Mesenchymal stem cell (in vitro differentiated cells and primary cell): ENCODE results near the gene TPO.
"Not testable (repeated sequence)": the region's sequence is repeated elsewhere in the genome, so short reads cannot be mapped to it uniquely, and the experiment has no call there.

Experiments
- DNase-seq: peaks from one replicate; pipeline ENCODE4 v3.0.0-alpha.2; 2013
- H2AFZ ChIP-seq: one replicate; pipeline ENCODE4 v1.6.1; 2013; ENCODE audit warnings: low read depth, mild to moderate bottlenecking, control low read depth, inconsistent platforms, low read length, moderate library complexity
- H2AK5ac ChIP-seq: 2 replicates; pipeline ENCODE4 v1.6.1; 2013; ENCODE audit warnings: low read length, moderate library complexity, mild to moderate bottlenecking, inconsistent platforms; ENCODE audit not compliant: severe bottlenecking
- H2BK120ac ChIP-seq: one replicate; pipeline ENCODE4 v1.6.1; 2013; ENCODE audit warnings: low read depth, mild to moderate bottlenecking, inconsistent platforms, low read length, moderate library complexity
- H2BK12ac ChIP-seq, 2 experiments: one replicate each; pipeline ENCODE4 v1.6.1; 2013; ENCODE audit warnings: inconsistent platforms in 2 of 2, low read length in 2 of 2, mild to moderate bottlenecking in 2 of 2, moderate library complexity in 2 of 2, control low read depth in 1 of 2
- H2BK15ac ChIP-seq: one replicate; pipeline ENCODE4 v1.6.1; 2013; ENCODE audit warnings: mild to moderate bottlenecking, low read depth, inconsistent platforms; ENCODE audit not compliant: poor library complexity, severe bottlenecking
- H2BK5ac ChIP-seq: 2 replicates; pipeline ENCODE4 v1.6.1; 2013; ENCODE audit warnings: low read depth, mild to moderate bottlenecking, low read length, control low read depth, inconsistent platforms; ENCODE audit not compliant: poor library complexity, severe bottlenecking
- H3K14ac ChIP-seq, 2 experiments: one replicate each; pipeline ENCODE4 v1.6.1; 2013; ENCODE audit warnings: inconsistent platforms in 2 of 2, low read length in 2 of 2, control low read depth in 1 of 2, mild to moderate bottlenecking in 1 of 2, moderate library complexity in 1 of 2
- H3K18ac ChIP-seq, 2 experiments: one replicate each; pipeline ENCODE4 v1.6.1; 2013; ENCODE audit warnings: inconsistent platforms in 2 of 2, low read length in 2 of 2, control low read depth in 1 of 2, low read depth in 1 of 2, mild to moderate bottlenecking in 1 of 2
- H3K23ac ChIP-seq, 2 experiments: one replicate each; pipeline ENCODE4 v1.6.1; 2013; ENCODE audit warnings: inconsistent platforms in 2 of 2, low read length in 2 of 2, mild to moderate bottlenecking in 2 of 2, moderate library complexity in 2 of 2, control low read depth in 1 of 2
- H3K27ac ChIP-seq: 2 replicates; pipeline ENCODE4 v1.5.1; 2013; ENCODE audit warnings: mild to moderate bottlenecking, moderate library complexity, low read length, control low read depth, inconsistent platforms; ENCODE audit not compliant: poor library complexity, severe bottlenecking
- H3K27me3 ChIP-seq, 2 experiments: 2 replicates each; pipeline versions ENCODE4 v1.6.1 to v1.7.0; 2013; ENCODE audit warnings: low read length in 2 of 2, mild to moderate bottlenecking in 2 of 2, moderate library complexity in 2 of 2, control low read depth in 1 of 2, inconsistent platforms in 1 of 2; ENCODE audit not compliant: control insufficient read depth in 1 of 2, insufficient read depth in 1 of 2
- H3K36me3 ChIP-seq, 2 experiments: 2 replicates each; pipeline versions ENCODE4 v1.6.1 to v1.7.0; 2013; ENCODE audit warnings: low read length in 2 of 2, control low read depth in 1 of 2, inconsistent platforms in 1 of 2, low read depth in 1 of 2, mild to moderate bottlenecking in 1 of 2; ENCODE audit not compliant: insufficient read depth in 2 of 2, control insufficient read depth in 1 of 2
- H3K4ac ChIP-seq, 2 experiments: one replicate each; pipeline ENCODE4 v1.6.1; 2013; ENCODE audit warnings: inconsistent platforms in 2 of 2, low read length in 2 of 2, mild to moderate bottlenecking in 2 of 2, moderate library complexity in 2 of 2, control low read depth in 1 of 2, low read depth in 1 of 2
- H3K4me1 ChIP-seq: 2 replicates; pipeline ENCODE4 v1.6.1; 2013; ENCODE audit warnings: low read depth, low read length, control low read depth; ENCODE audit not compliant: control insufficient read depth, insufficient read depth
- H3K4me2 ChIP-seq: 2 replicates; pipeline ENCODE4 v1.6.1; 2013; ENCODE audit warnings: low read length, mild to moderate bottlenecking, inconsistent platforms; ENCODE audit not compliant: poor library complexity, severe bottlenecking
- H3K4me3 ChIP-seq, 2 experiments: 2 replicates each; pipeline versions ENCODE4 v1.5.1 to v1.7.0; 2013; ENCODE audit warnings: low read length in 2 of 2, mild to moderate bottlenecking in 2 of 2, control low read depth in 1 of 2, low read depth in 1 of 2; ENCODE audit not compliant: insufficient read depth in 1 of 2
- H3K79me1 ChIP-seq: replicated peaks from 2 replicates; pipeline ENCODE4 v1.6.1; 2013; ENCODE audit warnings: mild to moderate bottlenecking, control low read depth, low read length, inconsistent platforms; ENCODE audit not compliant: poor library complexity, severe bottlenecking
- H3K9ac ChIP-seq: 2 replicates; pipeline ENCODE4 v1.7.0; 2013; ENCODE audit warnings: mild to moderate bottlenecking, low read length, moderate library complexity
- H3K9me3 ChIP-seq: 2 replicates; pipeline ENCODE4 v1.7.0; 2013; ENCODE audit warnings: mild to moderate bottlenecking, low read length; ENCODE audit not compliant: control insufficient read depth
- H4K8ac ChIP-seq: one replicate; pipeline ENCODE4 v1.6.1; 2013; ENCODE audit warnings: inconsistent platforms, mild to moderate bottlenecking, low read length, moderate library complexity
- H4K91ac ChIP-seq: one replicate; pipeline ENCODE4 v1.6.1; 2013; ENCODE audit warnings: mild to moderate bottlenecking, low read length, inconsistent platforms
- WGBS: methylation state at CpG from one replicate; pipeline ENCODE4 v1.1.7; 2013; ENCODE audit warnings: mixed read lengths; 5-methylcytosine and 5-hydroxymethylcytosine counted together

The TPO gene

DNA sequence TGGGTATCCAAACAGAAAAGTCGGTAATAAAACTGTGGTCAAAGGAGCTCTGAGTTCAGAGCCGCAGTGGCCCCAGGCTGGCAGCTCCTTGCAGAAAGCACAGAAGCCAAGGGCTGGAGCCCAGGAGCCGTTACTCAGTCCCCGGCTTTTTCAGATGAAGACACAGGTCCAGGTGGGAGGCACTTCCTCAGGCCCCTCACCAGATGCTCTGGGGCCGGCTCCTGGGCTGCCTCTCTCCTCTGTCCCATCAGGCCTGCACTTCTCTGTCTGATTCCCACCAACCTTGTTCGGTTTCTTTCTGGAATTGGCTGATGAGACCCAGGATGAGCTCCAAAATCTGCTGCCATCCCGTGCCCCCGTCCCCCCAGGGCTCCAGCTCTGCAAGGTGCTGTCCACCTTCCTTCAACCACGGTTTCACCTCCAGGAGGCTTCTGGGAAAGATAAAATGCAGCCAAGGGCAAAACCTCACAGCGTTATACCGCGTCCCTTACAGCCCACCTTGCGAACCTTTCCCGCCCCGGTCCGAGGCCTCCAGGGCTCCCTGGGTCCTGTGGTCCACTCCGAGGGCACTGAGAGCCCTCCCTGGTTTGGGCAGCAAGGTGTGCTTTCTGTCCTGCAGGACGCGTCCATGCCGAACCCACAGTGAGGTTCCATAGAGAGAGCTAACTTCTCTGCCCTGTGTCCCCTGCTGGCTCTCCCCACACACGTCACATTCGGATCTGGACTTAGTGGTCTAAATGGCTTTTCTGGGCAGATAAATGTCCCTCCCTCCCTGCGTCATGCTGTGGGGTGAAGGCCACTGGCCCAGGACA, 102.9 kb downstream of the TPO start:
- 83% methylated on average over 23 of the region's 23 CpGs for WGBS
- Histone ChIP-seq H3K18ac (no peak overlapping the region), H2BK120ac (no peak overlapping the region), H3K27me3 (peaks cover 0 to 32% of the 10 kb centered on the region in 2 experiments), H3K4me1 (peaks cover 2% of the 10 kb centered on the region), H3K4ac (no peak overlapping the region), H4K91ac (no peak overlapping the region), H3K14ac (no peak overlapping the region), H2BK12ac (no peak overlapping the region), H3K27ac (no peak overlapping the region), H3K79me1 (no peaks in the 10 kb centered on the region), H2AK5ac (no peak overlapping the region), H3K23ac (no peak overlapping the region), H3K36me3 (no peaks in the 10 kb centered on the region), H2BK5ac (no peak overlapping the region), H2BK15ac (no peak overlapping the region), H3K4me3 (no peak overlapping the region), H4K8ac (no peak overlapping the region), H3K9me3 (no peaks in the 10 kb centered on the region), H2AFZ (no peak overlapping the region), H3K4me2 (no peak overlapping the region), H3K9ac (no peak overlapping the region)
- no peak for DNase-seq

DNA sequence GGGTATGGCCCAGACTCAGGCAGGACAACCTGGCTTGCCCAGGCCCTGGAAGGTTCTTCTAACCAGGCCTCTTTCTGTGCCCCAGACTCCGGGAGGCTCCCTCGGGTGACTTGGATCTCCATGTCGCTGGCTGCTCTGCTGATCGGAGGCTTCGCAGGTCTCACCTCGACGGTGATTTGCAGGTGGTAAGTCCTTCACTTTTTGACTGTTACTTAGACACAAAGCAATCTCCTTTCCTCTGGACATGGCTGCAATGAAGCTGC, 103.5 kb downstream of the TPO start:
- no peak overlapping the region for H2BK120ac ChIP-seq
- no peak overlapping the region for H2AK5ac ChIP-seq
- no peak overlapping the region for H3K4me3 ChIP-seq
- no peak overlapping the region for H3K14ac ChIP-seq
- no peak overlapping the region for H4K8ac ChIP-seq
- H3K4ac ChIP-seq = no peak overlapping the region
- no peaks in the 10 kb centered on the region for H3K36me3 ChIP-seq
- no peaks in the 10 kb centered on the region for H3K79me1 ChIP-seq
- no peak overlapping the region for H2BK5ac ChIP-seq
- H3K4me1 ChIP-seq = peaks cover 2% of the 10 kb centered on the region
- H3K4me2 ChIP-seq = no peak overlapping the region
- H3K27ac ChIP-seq = no peak overlapping the region
- no peak overlapping the region for H2AFZ ChIP-seq
- no peak overlapping the region for H4K91ac ChIP-seq
- no peak overlapping the region for H2BK12ac ChIP-seq
- H3K27me3 ChIP-seq = peaks cover 0 to 32% of the 10 kb centered on the region in 2 experiments
- no peaks in the 10 kb centered on the region for H3K9me3 ChIP-seq
- H3K9ac ChIP-seq = no peak overlapping the region
- H3K23ac ChIP-seq = no peak overlapping the region
- WGBS = 82% methylated on average over 7 of the region's 7 CpGs
- H2BK15ac ChIP-seq = no peak overlapping the region
- no peak for DNase-seq
- H3K18ac ChIP-seq = no peak overlapping the region

DNA sequence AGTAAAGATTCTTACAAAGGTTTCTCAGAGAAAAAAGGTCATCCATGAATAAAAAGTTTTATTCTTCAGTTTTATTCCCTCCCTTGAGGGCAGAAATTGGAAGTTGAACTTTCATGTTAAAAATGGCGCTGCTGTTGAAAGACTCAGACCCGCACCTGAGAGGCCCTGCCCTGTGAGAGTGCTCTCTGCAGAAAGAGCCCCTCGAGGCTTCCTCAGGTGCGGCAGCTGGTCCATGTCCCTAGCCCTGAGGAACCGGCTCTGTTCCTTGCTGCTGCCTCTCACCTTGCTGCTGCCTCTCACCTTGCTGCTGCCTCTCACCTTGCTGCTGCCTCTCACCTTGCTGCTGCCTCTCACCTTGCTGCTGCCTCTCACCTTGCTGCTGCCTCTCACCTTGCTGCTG, 104.0 kb downstream of the TPO start:
- not testable (repeated sequence) for H3K4me2 ChIP-seq, H3K4ac ChIP-seq, H3K36me3 ChIP-seq, H2BK5ac ChIP-seq, H2AK5ac ChIP-seq, H3K4me3 ChIP-seq, H3K79me1 ChIP-seq, H3K27ac ChIP-seq, H3K9me3 ChIP-seq, H3K9ac ChIP-seq, H3K23ac ChIP-seq, H4K91ac ChIP-seq, H3K4me1 ChIP-seq, H3K18ac ChIP-seq, H3K14ac ChIP-seq, H2AFZ ChIP-seq, DNase-seq, H2BK12ac ChIP-seq, H4K8ac ChIP-seq, H2BK120ac ChIP-seq, H2BK15ac ChIP-seq
- 55% methylated on average over 5 of the region's 5 CpGs for WGBS
- peaks cover 0 to 32% of the 10 kb centered on the region in 2 experiments for H3K27me3 ChIP-seq

DNA sequence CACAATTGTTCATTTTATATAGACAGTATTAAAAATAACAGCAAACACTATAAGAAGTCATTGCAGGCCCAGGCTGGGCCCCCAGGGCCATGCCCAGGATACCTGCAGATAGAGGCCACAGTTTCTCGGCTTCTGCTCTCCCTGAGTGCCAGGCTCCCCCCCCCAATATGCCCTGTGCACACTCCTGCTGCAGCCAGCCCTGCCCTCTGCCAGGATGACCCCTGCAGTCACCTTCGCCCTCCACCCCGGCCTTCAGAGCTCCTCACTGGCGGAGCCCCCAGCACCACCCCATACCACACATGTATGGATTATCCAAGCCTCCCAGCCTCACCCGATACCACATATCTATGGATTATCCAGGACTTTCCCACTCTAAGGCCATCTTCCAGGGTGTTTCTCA, 104.5 kb downstream of the TPO start:
- H3K4me3 ChIP-seq = no peak overlapping the region
- peaks cover 2% of the 10 kb centered on the region for H3K4me1 ChIP-seq
- WGBS = 73% methylated on average over 5 of the region's 5 CpGs
- no peak overlapping the region for H2BK15ac ChIP-seq
- peaks cover 0 to 32% of the 10 kb centered on the region in 2 experiments for H3K27me3 ChIP-seq
- DNase-seq = no peak
- H3K14ac ChIP-seq = no peak overlapping the region
- no peak overlapping the region for H3K23ac ChIP-seq
- no peaks in the 10 kb centered on the region for H3K36me3 ChIP-seq
- H3K9ac ChIP-seq = no peak overlapping the region
- H3K9me3 ChIP-seq = no peaks in the 10 kb centered on the region
- no peak overlapping the region for H3K4ac ChIP-seq
- H2BK5ac ChIP-seq = no peak overlapping the region
- no peaks in the 10 kb centered on the region for H3K79me1 ChIP-seq
- no peak overlapping the region for H2BK12ac ChIP-seq
- H2BK120ac ChIP-seq = no peak overlapping the region
- H3K27ac ChIP-seq = no peak overlapping the region
- H4K8ac ChIP-seq = no peak overlapping the region
- no peak overlapping the region for H3K18ac ChIP-seq
- H4K91ac ChIP-seq = no peak overlapping the region
- no peak overlapping the region for H3K4me2 ChIP-seq
- no peak overlapping the region for H2AFZ ChIP-seq
- no peak overlapping the region for H2AK5ac ChIP-seq
